Measurements from ENCODE around the gene SS18L1. TPM values are rescaled to one million over a fixed set of nuclear protein-coding genes. Genes with fewer than 3 reads are reported as not detected.

The SS18L1 gene
- total and polyA plus RNA-seq, 3 donors from 2014 or later, result 16.2 to 69.5 (median 54.6) TPM

DNA sequence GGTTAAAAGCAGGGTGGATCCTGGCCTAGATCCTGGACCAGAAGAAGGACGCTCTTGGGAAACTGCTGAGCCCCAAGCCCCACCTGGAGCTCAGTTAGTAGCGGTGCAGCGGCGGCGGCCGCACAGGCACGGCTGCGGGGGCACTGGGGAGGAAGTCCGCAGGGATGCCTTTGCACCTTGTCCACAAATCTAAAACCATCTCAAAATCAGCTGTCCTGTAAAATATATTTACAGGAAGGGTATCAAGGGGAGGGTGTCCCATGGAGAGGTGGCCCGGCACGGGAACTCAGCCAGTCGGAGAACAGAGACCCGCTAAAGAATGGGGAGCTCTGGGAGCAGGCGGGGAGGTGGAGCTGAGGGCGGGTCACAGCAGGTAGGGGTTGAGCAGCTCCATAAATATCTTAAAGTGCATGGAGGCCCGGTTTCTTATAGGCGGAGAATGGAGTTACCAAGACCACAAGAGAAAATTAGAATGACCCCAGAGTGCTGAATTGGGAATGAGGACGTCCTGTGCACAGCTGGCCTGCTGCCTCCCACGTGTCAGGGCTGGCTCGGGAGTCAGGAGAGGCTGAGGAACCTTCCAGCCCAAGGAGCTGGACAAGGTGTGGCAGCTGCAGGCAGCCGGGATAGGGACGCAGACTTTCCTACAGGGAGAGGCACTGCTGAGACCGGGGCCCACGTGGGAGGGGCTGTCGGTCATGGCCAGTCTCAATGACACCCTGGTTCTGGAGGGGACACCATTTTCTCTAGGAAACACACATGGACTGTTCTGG lies 47.3 kb downstream of the SS18L1 start:
- TF ChIP-seq, protein P1, sequence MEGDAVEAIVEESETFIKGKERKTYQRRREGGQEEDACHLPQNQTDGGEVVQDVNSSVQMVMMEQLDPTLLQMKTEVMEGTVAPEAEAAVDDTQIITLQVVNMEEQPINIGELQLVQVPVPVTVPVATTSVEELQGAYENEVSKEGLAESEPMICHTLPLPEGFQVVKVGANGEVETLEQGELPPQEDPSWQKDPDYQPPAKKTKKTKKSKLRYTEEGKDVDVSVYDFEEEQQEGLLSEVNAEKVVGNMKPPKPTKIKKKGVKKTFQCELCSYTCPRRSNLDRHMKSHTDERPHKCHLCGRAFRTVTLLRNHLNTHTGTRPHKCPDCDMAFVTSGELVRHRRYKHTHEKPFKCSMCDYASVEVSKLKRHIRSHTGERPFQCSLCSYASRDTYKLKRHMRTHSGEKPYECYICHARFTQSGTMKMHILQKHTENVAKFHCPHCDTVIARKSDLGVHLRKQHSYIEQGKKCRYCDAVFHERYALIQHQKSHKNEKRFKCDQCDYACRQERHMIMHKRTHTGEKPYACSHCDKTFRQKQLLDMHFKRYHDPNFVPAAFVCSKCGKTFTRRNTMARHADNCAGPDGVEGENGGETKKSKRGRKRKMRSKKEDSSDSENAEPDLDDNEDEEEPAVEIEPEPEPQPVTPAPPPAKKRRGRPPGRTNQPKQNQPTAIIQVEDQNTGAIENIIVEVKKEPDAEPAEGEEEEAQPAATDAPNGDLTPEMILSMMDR (IDR thresholded peaks at IDR 0.05), result no peak
- TF ChIP-seq POLR2A (IDR thresholded peaks at IDR 0.05), result no peak
- intact Hi-C loops (cut with DNase I; ENCODE audit: low total_unique reads), result no loop called here
- no peaks in the 10 kb centered on the region for H3K27me3 ChIP-seq
- 76 to 77% methylated on average over 20 to 25 of the region's 25 CpGs for WGBS, 2 donors
- H3K4me3 ChIP-seq, result no peak overlapping the region
- H3K36me3 ChIP-seq (ENCODE audit: low read depth, missing control alignments), result no peaks in the 10 kb centered on the region
- DNase-seq, result no peak
- no peak overlapping the region for H3K27ac ChIP-seq
- H3K4me1 ChIP-seq, result peaks cover 4% of the 10 kb centered on the region
- H3K9me3 ChIP-seq, result no peaks in the 10 kb centered on the region

DNA sequence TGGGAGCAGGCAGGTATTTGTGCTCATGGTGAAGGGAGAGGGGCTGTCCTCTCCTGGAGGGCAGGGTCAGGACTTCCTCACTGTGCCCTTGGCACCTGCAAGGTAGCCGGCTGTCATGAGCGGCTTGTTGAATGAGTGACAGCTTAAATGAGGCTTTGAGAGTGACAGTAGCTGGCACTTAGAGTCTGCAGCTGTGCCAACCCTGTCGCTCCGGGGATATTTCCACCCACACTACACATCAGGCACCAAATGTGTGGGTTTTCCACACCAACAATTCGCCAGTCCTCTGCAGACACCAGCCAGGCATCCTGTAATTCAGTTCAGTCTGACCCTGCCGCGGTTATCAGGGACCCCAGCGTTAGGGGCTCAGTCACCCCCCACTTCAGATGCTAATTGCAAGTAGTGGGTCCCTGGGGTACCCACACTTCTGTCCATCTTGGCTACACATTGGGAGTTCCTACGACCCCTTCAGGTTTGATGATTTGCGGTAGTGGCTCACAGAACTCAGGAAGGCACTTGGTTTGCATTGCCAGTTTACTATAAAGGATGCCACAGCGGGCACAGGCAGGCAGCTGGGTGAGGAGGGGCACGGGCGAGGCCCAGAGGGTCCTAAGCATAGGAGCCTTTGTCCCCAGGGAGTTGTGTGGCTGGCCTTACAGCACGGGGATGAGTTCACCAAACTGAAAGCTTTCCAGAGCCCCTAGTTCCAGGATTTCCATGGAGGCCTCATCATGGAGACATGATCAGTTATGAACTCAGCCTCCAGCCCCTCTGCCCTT lies 48.4 kb downstream of the SS18L1 start:
- H3K27me3 ChIP-seq, result no peaks in the 10 kb centered on the region
- no peak overlapping the region for H3K4me3 ChIP-seq
- TF ChIP-seq, protein P1 (IDR thresholded peaks at IDR 0.05), result no peak
- no peak for TF ChIP-seq POLR2A (IDR thresholded peaks at IDR 0.05)
- H3K36me3 ChIP-seq (ENCODE audit: low read depth, missing control alignments), result no peaks in the 10 kb centered on the region
- H3K27ac ChIP-seq, result no peak overlapping the region
- WGBS, 2 donors, result 84 to 86% methylated on average over 12 to 14 of the region's 14 CpGs
- H3K4me1 ChIP-seq, result peaks cover 2% of the 10 kb centered on the region
- intact Hi-C loops (cut with DNase I; ENCODE audit: low total_unique reads), result no loop called here
- no peak for DNase-seq
- H3K9me3 ChIP-seq, result no peaks in the 10 kb centered on the region

DNA sequence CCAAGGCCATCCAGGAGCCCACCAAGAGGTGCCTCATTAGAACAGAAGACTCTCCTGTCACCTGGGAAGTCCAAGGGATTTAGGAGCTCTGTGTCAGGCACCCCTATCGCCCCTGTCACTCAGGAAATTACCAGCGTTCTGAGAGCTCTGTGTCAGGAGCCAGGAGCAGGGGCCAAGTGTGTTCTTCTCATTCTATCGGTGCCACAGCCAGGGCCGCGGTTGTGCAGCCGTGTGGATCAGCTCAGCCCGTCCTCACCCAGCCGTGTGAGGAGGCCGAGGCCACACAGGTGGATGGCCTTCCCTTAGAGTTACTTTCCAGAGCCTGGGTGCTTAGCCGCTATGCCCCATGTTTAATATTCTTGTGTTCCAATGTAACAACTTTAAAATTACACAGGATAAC lies 49.1 kb downstream of the SS18L1 start:
- intact Hi-C loops (cut with DNase I; ENCODE audit: low total_unique reads), result no loop called here

DNA sequence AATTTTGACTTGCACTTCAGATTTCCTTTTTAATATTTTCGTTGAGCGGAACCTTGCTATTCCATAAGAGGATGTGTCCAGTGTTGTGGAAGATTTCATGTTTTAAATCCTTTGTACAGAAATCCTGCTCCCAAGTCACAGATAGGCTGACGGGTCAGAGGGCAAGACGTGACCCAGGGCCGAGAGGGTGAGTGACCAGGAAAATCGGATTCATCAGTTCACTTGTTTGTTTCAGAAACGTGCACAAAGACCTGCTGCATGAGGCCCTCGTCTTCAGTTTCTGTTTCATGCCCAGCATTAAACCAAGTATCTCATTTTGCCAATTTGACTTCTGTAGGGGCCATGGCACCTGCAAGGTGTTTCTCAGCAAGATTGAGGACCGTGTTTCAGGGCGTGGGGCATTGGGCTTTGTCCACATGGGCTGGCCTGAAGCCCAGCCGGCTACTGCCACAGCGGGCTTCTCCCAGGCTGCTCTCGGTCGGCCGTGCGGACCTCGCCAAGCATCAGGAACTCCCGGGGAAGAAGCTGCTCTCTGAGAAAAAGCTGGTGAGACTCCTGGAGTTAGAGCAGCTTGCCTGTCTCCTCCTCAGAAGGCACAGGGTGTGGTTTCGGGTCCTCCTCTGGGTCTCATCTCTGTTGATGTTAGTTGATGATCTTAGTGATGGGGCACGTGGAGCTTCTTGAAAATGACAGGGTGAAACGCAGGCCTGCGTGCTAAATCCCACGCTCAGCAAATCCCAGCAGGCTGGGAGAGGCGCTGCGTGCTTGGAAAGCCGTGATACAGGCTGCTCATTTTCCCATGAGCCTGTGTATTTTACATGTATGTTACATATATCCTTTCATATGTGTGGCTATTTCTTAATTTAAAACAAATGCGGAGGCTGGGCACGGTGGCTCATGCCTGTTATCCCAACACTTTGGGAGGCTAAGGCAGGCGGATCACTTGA lies 49.8 kb downstream of the SS18L1 start:
- 75 to 88% methylated on average over 26 to 29 of the region's 29 CpGs for WGBS, 2 donors
- no peaks in the 10 kb centered on the region for H3K4me1 ChIP-seq
- TF ChIP-seq, protein P1 (IDR thresholded peaks at IDR 0.05), result no peak
- TF ChIP-seq POLR2A (IDR thresholded peaks at IDR 0.05), result no peak
- H3K27ac ChIP-seq, result no peak overlapping the region
- H3K9me3 ChIP-seq, result no peaks in the 10 kb centered on the region
- no peak for DNase-seq
- H3K36me3 ChIP-seq (ENCODE audit: low read depth, missing control alignments), result no peaks in the 10 kb centered on the region
- no peak overlapping the region for H3K4me3 ChIP-seq
- no peaks in the 10 kb centered on the region for H3K27me3 ChIP-seq
- intact Hi-C loops (cut with DNase I; ENCODE audit: low total_unique reads), result no loop called here

More for the DNA sequence above, 49.1 kb downstream of the SS18L1 start:
- Histone ChIP-seq H3K27ac (no peak overlapping the region), H3K36me3 (ENCODE audit: low read depth, missing control alignments) (no peaks in the 10 kb centered on the region), H3K9me3 (no peaks in the 10 kb centered on the region), H3K4me3 (no peak overlapping the region), H3K27me3 (no peaks in the 10 kb centered on the region), H3K4me1 (no peaks in the 10 kb centered on the region)
- 59 to 72% methylated on average over 8 to 10 of the region's 10 CpGs for WGBS, 2 donors
- DNase-seq, result no peak
- TF ChIP-seq POLR2A (IDR thresholded peaks at IDR 0.05), result no peak
- TF ChIP-seq, protein P1 (IDR thresholded peaks at IDR 0.05), result no peak

Measured in testis (tissue), 3 donors.